Mucosa of descending colon (tissue), 3 donors: Measurements from ENCODE around the gene ARCN1. TPM values are rescaled to one million over a fixed set of nuclear protein-coding genes. Genes with fewer than 3 reads are reported as not detected.
A peak's percentile ranks its signal among the peaks of the same experiment; 100 is the strongest.

Source experiments
- ATAC-seq: fragments of 200-7000 bp; cut with Tn5 transposase; one replicate; pipeline ENCODE4 v1.9.1; 2020; ENCODE audit warnings: mild to moderate bottlenecking, moderate library complexity
- DNase-seq, 3 donors: peaks; one replicate each; pipeline ENCODE4 v3.0.0-alpha.2; 2020
- H3K36me3 ChIP-seq: fragments of 200-600 bp; one replicate; pipeline ENCODE4 v1.8.0; 2021; ENCODE audit warnings: low read depth, mild to moderate bottlenecking
- H3K4me1 ChIP-seq: fragments of 200-600 bp; one replicate; pipeline ENCODE4 v1.8.0; 2021; ENCODE audit warnings: low read depth, mild to moderate bottlenecking
- H3K4me3 ChIP-seq: fragments of 200-600 bp; one replicate; pipeline ENCODE4 v1.8.0; 2021; ENCODE audit warnings: mild to moderate bottlenecking
- H3K9me3 ChIP-seq: fragments of 200-600 bp; one replicate; pipeline ENCODE4 v1.8.0; 2021; ENCODE audit warnings: mild to moderate bottlenecking
- intact Hi-C, 2 donors: fragments of 100-400 bp; cut with DNase I in 1 of 2; cut with micrococcal nuclease in 1 of 2; formaldehyde crosslinking; loops; one replicate each; pipeline versions ENCODE4 v1.11.0 to v1.11.1; 2022; cut with DNase I, micrococcal nuclease
- total RNA-seq, 3 donors: library from RNA; stranded (reverse); fragmentation: NEBNext Ultra II Directional in 2 of 3; extraction: Animal tissue kit (Norgen Biotek cat#: 25700) in 2 of 3; gene quantifications; one replicate each; pipeline versions ENCODE4 v1.2.1 to v1.2.4, GENCODE V29; 2021 to 2023
- TF ChIP-seq, protein P1 (sequence below): fragments of 200-600 bp; IDR thresholded peaks from one replicate; pipeline ENCODE4 v1.8.0; 2022; ENCODE audit warnings: antibody characterized with exemption, mild to moderate bottlenecking
- donor health status: DM: no; HTN: no; CAD: no; lungs with moderate emphysema.
- donor health status: DM: no; HTN: no; CAD: no.
- donor health status: DM: no; HTN: yes; CAD: no.

The ARCN1 gene
- total RNA-seq, 3 donors from 2014 or later = 126 to 134 (median 130) TPM

DNA sequence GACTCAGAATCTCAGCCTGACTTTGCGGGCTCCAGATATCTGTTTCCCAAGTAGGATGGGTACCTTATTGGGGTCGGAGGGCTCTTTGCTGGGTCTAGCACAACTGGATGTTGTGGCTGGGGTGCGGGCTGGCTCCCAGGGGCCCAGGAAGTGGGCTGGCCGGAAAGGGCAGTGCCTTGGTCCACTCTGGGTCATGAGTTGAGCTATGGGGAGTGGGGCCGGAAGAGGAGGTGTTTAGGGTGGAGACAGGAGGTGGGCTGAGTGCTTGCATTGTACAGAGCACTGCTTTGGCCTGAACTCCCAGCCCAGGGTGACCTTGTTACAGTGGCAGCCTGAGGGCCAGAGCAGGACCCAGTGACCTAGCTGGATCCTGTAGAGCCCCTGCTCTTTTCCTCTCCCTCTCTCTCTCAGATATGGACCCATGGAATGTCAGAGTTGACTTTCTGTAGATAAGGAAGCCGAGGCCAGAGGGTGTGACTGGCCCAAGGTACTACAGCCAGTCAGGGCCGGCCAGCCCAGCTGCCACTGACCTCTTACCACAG, 48.4 kb downstream of the ARCN1 start:
- peak in 1 of 3 donors; percentile 43 for DNase-seq
- peak; percentile 14 for ATAC-seq
- Histone ChIP-seq H3K4me3 (no peak overlapping the region), H3K9me3 (no peaks in the 10 kb centered on the region), H3K36me3 (no peaks in the 10 kb centered on the region), H3K4me1 (peaks cover 16% of the 10 kb centered on the region)
- intact Hi-C loops = no loop called here
- TF ChIP-seq, protein P1, sequence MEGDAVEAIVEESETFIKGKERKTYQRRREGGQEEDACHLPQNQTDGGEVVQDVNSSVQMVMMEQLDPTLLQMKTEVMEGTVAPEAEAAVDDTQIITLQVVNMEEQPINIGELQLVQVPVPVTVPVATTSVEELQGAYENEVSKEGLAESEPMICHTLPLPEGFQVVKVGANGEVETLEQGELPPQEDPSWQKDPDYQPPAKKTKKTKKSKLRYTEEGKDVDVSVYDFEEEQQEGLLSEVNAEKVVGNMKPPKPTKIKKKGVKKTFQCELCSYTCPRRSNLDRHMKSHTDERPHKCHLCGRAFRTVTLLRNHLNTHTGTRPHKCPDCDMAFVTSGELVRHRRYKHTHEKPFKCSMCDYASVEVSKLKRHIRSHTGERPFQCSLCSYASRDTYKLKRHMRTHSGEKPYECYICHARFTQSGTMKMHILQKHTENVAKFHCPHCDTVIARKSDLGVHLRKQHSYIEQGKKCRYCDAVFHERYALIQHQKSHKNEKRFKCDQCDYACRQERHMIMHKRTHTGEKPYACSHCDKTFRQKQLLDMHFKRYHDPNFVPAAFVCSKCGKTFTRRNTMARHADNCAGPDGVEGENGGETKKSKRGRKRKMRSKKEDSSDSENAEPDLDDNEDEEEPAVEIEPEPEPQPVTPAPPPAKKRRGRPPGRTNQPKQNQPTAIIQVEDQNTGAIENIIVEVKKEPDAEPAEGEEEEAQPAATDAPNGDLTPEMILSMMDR = no peak

DNA sequence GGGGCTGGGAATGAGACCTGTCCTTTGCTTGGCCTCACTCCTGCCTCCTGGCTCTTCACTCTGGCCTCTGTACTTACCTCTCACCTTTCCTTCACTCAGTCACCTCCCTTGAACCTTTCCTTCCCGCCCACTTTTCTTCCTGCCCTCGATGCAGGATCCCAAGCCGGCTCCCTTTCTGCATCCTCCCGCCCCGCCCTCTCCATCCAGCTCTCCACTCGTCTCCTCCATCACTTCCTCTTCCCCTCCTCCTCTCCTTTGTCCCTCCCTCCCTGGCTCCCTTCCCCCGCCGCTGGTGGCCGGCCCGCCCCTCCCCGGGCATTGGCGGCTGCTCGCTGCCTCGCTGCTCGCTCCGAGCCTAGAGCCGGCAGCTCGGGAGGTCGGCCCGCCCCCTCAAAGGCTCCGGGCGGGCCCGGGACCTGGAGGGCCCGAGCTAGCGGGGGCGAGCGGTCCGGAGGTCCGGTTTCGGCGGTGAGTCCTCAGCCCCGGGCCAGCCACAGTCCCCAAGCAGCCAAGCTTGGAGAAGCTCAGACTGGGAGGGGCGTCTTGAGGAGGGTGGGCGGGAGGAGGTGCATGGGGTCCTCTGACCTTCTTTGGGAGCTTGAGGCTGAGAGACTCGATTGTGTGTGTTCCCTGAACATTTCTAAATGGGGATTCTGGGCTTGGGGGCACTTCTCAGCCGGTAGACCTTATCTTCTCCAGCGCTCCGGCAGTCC, 49.0 kb downstream of the ARCN1 start:
- ATAC-seq = peak; percentile 86
- Histone ChIP-seq H3K4me3 (no peak overlapping the region), H3K9me3 (no peaks in the 10 kb centered on the region), H3K4me1 (peaks cover 16% of the 10 kb centered on the region), H3K36me3 (no peaks in the 10 kb centered on the region)
- intact Hi-C loops = no loop called here
- peak; percentile 82 to 91 (median 86) for DNase-seq
- TF ChIP-seq, protein P1 = no peak

DNA sequence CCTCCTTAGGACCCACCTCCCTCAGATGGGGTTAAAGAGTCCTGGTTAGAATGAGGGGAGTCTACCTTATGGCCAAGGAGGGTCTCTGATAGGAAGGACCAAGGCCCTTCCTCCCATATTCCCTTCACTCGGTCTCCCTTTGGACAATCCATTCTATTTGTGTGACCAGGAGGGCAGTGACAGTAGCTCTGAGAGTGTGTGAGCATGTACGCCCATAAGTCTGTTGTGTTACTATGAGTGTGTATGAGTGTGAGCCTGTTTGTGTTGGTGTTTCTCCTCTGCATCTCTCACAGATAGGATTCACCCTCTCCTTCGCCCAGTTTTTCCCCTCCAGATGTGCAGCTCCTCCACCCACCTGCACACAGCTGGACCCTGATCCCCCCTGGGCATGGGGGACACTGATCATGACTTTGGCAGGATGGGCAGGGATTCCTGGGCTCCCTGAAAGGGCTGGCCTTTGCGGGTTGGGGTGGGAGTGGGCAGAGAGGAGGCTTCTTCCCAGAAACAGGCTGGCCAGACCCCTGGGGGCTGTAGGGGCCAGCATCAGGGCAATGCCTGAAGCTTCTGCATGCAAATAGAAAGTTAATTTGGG, 49.7 kb downstream of the ARCN1 start:
- Histone ChIP-seq H3K9me3 (no peaks in the 10 kb centered on the region), H3K4me1 (peaks cover 16% of the 10 kb centered on the region), H3K36me3 (no peaks in the 10 kb centered on the region), H3K4me3 (no peak overlapping the region)
- TF ChIP-seq, protein P1 = no peak
- intact Hi-C loops = no loop called here
- ATAC-seq = no peak
- DNase-seq = peak in 2 of 3 donors; percentile 28 to 39

DNA sequence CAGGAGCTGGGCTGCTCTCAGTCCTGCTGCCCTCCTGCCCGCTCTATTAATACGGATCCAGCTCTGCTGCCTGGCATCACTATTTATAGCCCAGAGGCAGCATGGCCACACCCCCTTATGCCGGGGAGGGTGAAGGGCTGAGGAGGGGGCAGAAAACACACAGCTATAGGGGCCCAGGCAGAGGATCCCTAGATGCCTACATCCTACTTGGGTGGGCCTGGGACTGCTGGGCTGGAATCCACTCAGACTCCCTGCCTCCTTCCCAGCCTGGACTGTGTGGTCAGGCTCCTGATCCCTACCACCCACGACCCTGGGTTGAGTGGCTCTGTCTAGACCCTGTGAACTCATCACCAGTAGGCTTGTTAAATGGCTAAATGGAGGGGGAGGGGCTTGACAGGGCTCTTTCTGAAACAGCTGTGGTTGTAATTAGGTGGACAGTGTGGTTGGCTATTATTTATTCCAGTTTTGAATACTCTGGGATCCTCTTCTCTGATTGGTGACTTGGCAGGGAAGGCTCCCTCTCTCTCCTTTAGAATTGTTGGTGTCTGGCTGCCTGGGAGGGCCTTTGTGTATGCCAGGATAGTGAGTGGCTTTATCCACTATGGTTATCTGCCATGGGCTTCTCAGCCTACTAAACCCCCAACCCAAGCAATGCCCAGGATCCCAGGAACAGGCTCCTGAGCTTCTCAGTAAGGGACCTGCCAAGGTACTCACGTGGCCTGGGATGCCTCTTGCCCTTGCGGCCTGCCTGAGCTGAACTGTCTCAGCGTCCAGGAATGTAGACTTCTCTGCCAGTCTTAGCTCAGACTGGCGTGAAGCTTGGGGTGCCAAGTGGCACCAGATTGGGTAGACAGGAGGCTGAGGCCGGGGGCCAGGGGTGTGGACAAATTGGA, 50.4 kb downstream of the ARCN1 start:
- no peaks in the 10 kb centered on the region for H3K9me3 ChIP-seq
- intact Hi-C loops = no loop called here
- H3K36me3 ChIP-seq = no peaks in the 10 kb centered on the region
- ATAC-seq (no peak), DNase-seq (peak in 1 of 3 donors; percentile 34)
- peaks cover 13% of the 10 kb centered on the region for H3K4me1 ChIP-seq
- TF ChIP-seq, protein P1 = no peak
- no peak overlapping the region for H3K4me3 ChIP-seq

DNA sequence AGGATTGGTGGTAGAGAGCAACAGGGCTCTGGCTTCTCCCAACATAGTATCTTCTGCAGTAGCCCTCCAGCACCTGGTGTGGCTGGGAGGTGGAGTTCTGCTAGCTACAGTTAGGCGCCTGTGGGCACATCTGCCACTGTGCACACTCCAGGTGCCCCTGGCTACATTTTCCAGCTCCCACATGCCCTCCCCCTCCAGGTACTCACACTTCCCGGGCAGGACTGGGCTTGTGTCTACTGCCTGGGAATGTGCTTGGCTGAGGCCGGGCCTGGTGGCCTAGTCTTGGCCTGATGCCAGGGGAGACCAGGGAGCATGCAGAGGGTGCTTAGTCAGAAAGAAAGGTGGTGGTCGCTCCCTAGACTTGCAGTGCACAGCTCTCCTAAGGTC, 51.1 kb downstream of the ARCN1 start:
- no peak overlapping the region for H3K4me3 ChIP-seq
- ATAC-seq = no peak
- H3K36me3 ChIP-seq = no peaks in the 10 kb centered on the region
- peaks cover 12% of the 10 kb centered on the region for H3K4me1 ChIP-seq
- peak in 1 of 3 donors; percentile 45 for DNase-seq
- intact Hi-C loops = no loop called here
- H3K9me3 ChIP-seq = no peaks in the 10 kb centered on the region
- TF ChIP-seq, protein P1 = no peak
